Measurements from ENCODE around the gene GPR148. TPM values are rescaled to one million over a fixed set of nuclear protein-coding genes. Genes with fewer than 3 reads are reported as not detected.

The GPR148 gene
- total and polyA plus RNA-seq, 2 donors (not counting 1 experiment from before 2014, with no cell fraction given) = not detected

- no peaks in the 10 kb centered on the region for H4K20me1 ChIP-seq (ENCODE audit: control insufficient read depth, extremely low read depth, insufficient read depth, low read length)
- TF ChIP-seq EZH2 (IDR thresholded peaks at IDR 0.05; ENCODE audit: low read length, missing control alignments) (no peak), CTCF (conservative IDR thresholded peaks at IDR 0.05 in 1 of 2, IDR thresholded peaks at IDR 0.05 in 1 of 2; ENCODE audit: low read depth in 1 of 2, low read length in 2 of 2) (no peak)
- H2AFZ ChIP-seq (ENCODE audit: low read length) = no peak overlapping the region
- H3K4me2 ChIP-seq (ENCODE audit: extremely low read depth, insufficient read depth, low read length) = no peak overlapping the region
- H3K9me3 ChIP-seq (ENCODE audit: control insufficient read depth, insufficient read depth, low read depth, low read length) = no peaks in the 10 kb centered on the region
- H3K9ac ChIP-seq (ENCODE audit: insufficient read depth, low read length) = no peak overlapping the region
- H3K36me3 ChIP-seq (ENCODE audit: control insufficient read depth, insufficient read depth, low read length) = no peaks in the 10 kb centered on the region
- no peaks in the 10 kb centered on the region for H3K4me1 ChIP-seq (ENCODE audit: control insufficient read depth, extremely low read depth, insufficient read depth, low read length)
- H3K27me3 ChIP-seq (ENCODE audit: control insufficient read depth, insufficient read depth, low read length) = no peaks in the 10 kb centered on the region
- H3K4me3 ChIP-seq (replicated peaks in 1 of 4; ENCODE audit: control extremely low read depth in 1 of 4, insufficient read depth in 1 of 4, low read depth in 3 of 4, low read length in 4 of 4) = no peak overlapping the region
- no peak for DNase-seq (ENCODE audit: low read depth in 2 of 2)
- no peaks in the 10 kb centered on the region for H3K79me2 ChIP-seq (ENCODE audit: control insufficient read depth, insufficient read depth, low read length)
- no peak overlapping the region for H3K27ac ChIP-seq (ENCODE audit: insufficient read depth, low read length)
Observed at GRCh38 chr2:130766037-130766436, 37.2 kb downstream of the GPR148 start.

- no peak overlapping the region for H3K4me2 ChIP-seq (ENCODE audit: extremely low read depth, insufficient read depth, low read length)
- no peak for DNase-seq (ENCODE audit: low read depth in 2 of 2)
Observed at GRCh38 chr2:130766711-130767407, 38.0 kb downstream of the GPR148 start.

GRCh38 chr2:130767408-130767775 lies 38.5 kb downstream of the GPR148 start:
- Histone ChIP-seq H4K20me1 (ENCODE audit: control insufficient read depth, extremely low read depth, insufficient read depth, low read length) (no peaks in the 10 kb centered on the region), H3K4me1 (ENCODE audit: control insufficient read depth, extremely low read depth, insufficient read depth, low read length) (no peaks in the 10 kb centered on the region), H3K4me3 (replicated peaks in 1 of 4; ENCODE audit: control extremely low read depth in 1 of 4, insufficient read depth in 1 of 4, low read depth in 3 of 4, low read length in 4 of 4) (no peak overlapping the region), H3K4me2 (ENCODE audit: extremely low read depth, insufficient read depth, low read length) (no peak overlapping the region), H3K9me3 (ENCODE audit: control insufficient read depth, insufficient read depth, low read depth, low read length) (no peaks in the 10 kb centered on the region), H3K9ac (ENCODE audit: insufficient read depth, low read length) (no peak overlapping the region), H2AFZ (ENCODE audit: low read length) (no peak overlapping the region), H3K36me3 (ENCODE audit: control insufficient read depth, insufficient read depth, low read length) (no peaks in the 10 kb centered on the region), H3K27me3 (ENCODE audit: control insufficient read depth, insufficient read depth, low read length) (no peaks in the 10 kb centered on the region), H3K79me2 (ENCODE audit: control insufficient read depth, insufficient read depth, low read length) (no peaks in the 10 kb centered on the region), H3K27ac (ENCODE audit: insufficient read depth, low read length) (no peak overlapping the region)
- DNase-seq (ENCODE audit: low read depth in 2 of 2) = no peak
- TF ChIP-seq CTCF (conservative IDR thresholded peaks at IDR 0.05 in 1 of 2, IDR thresholded peaks at IDR 0.05 in 1 of 2; ENCODE audit: low read depth in 1 of 2, low read length in 2 of 2) (no peak), EZH2 (IDR thresholded peaks at IDR 0.05; ENCODE audit: low read length, missing control alignments) (no peak)

More at GRCh38 chr2:130766711-130767407, 38.0 kb downstream of the GPR148 start:
- Histone ChIP-seq H3K4me1 (ENCODE audit: control insufficient read depth, extremely low read depth, insufficient read depth, low read length) (no peaks in the 10 kb centered on the region), H3K9ac (ENCODE audit: insufficient read depth, low read length) (no peak overlapping the region), H3K27me3 (ENCODE audit: control insufficient read depth, insufficient read depth, low read length) (no peaks in the 10 kb centered on the region), H4K20me1 (ENCODE audit: control insufficient read depth, extremely low read depth, insufficient read depth, low read length) (no peaks in the 10 kb centered on the region), H3K27ac (ENCODE audit: insufficient read depth, low read length) (no peak overlapping the region), H3K9me3 (ENCODE audit: control insufficient read depth, insufficient read depth, low read depth, low read length) (no peaks in the 10 kb centered on the region), H3K4me3 (replicated peaks in 1 of 4; ENCODE audit: control extremely low read depth in 1 of 4, insufficient read depth in 1 of 4, low read depth in 3 of 4, low read length in 4 of 4) (no peak overlapping the region), H3K79me2 (ENCODE audit: control insufficient read depth, insufficient read depth, low read length) (no peaks in the 10 kb centered on the region), H2AFZ (ENCODE audit: low read length) (no peak overlapping the region), H3K36me3 (ENCODE audit: control insufficient read depth, insufficient read depth, low read length) (no peaks in the 10 kb centered on the region)
- TF ChIP-seq CTCF (conservative IDR thresholded peaks at IDR 0.05 in 1 of 2, IDR thresholded peaks at IDR 0.05 in 1 of 2; ENCODE audit: low read depth in 1 of 2, low read length in 2 of 2) (no peak), EZH2 (IDR thresholded peaks at IDR 0.05; ENCODE audit: low read length, missing control alignments) (no peak)

All from fibroblast of lung (primary cell).